A375 (cell line): Measurements from ENCODE around the gene IL1RL2. TPM values are rescaled to one million over a fixed set of nuclear protein-coding genes. Genes with fewer than 3 reads are reported as not detected.

Experiments used
- total RNA-seq: library from RNA; depleted of rRNA; stranded (reverse); fragments of >200 nt; shearing (Covaris generic); gene quantifications from 2 replicates; pipeline ENCODE4 v1.2.3, GENCODE V29; 2014; rRNA removed

Gene IL1RL2
- total RNA-seq = not detected in 2 replicates

GRCh38 chr2:102186791-102187495, at the start of gene IL1RL2:
TSS of gene IL1RL2 (plus strand) at chr2:102187023. CDS start at chr2:102187868, 845 bp downstream.

GRCh38 chr2:102141970-102142828, 44.6 kb upstream of the IL1RL2 start, which contains the start of gene IL1R1:
TSS of gene IL1R1 (plus strand) at chr2:102142746. CDS start at chr2:102157725, 14,979 bp downstream.

Other genes with a start within 250 kb of the IL1RL2 start
- gene IL1R2, start 195.1 kb upstream of the IL1RL2 start, total RNA-seq = not detected in 2 replicates
- gene IL1R1, start 44.3 kb upstream of the IL1RL2 start, total RNA-seq = 0.21 and 0.72 TPM in 2 replicates
- gene IL1RL1, start 124.5 kb downstream of the IL1RL2 start, total RNA-seq = 2.8 and 4.2 TPM in 2 replicates
- gene IL18R1, start 168.8 kb downstream of the IL1RL2 start, total RNA-seq = 4.6 and 4.7 TPM in 2 replicates
- not detected in 2 replicates for gene IL18RAP, start 236.1 kb downstream of the IL1RL2 start, total RNA-seq